Parathyroid adenoma (tissue), 2 donors: ENCODE data around the gene ST7.

ENCODE experiments used
- H2AFZ ChIP-seq: fragments of 300-600 bp; sonication (generic); one replicate; pipeline ENCODE4 v1.7.0; 2017; ENCODE audit warnings: antibody characterized with exemption, mild to moderate bottlenecking
- H3K27ac ChIP-seq: fragments of 300-600 bp; sonication (generic); one replicate; pipeline ENCODE4 v1.7.0; 2017
- H3K27me3 ChIP-seq: fragments of 300-600 bp; sonication (generic); one replicate; pipeline ENCODE4 v1.7.0; 2017; ENCODE audit warnings: low read length; ENCODE audit not compliant: control insufficient read depth, insufficient read depth
- H3K36me3 ChIP-seq: fragments of 300-600 bp; sonication (generic); one replicate; pipeline ENCODE4 v1.7.0; 2017; ENCODE audit warnings: low read length; ENCODE audit not compliant: control insufficient read depth, insufficient read depth
- H3K4me1 ChIP-seq: fragments of 300-600 bp; sonication (generic); one replicate; pipeline ENCODE4 v1.7.0; 2017; ENCODE audit warnings: control low read depth
- H3K4me2 ChIP-seq: fragments of 300-600 bp; sonication (generic); one replicate; pipeline ENCODE4 v1.7.0; 2017; ENCODE audit warnings: low read length
- H3K4me3 ChIP-seq: fragments of 300-600 bp; sonication (generic); one replicate; pipeline ENCODE4 v1.7.0; 2017; ENCODE audit warnings: low read depth, low read length
- H3K79me2 ChIP-seq: fragments of 300-600 bp; sonication (generic); one replicate; pipeline ENCODE4 v1.7.0; 2017; ENCODE audit warnings: control low read depth
- H3K9ac ChIP-seq: fragments of 300-600 bp; sonication (generic); one replicate; pipeline ENCODE4 v1.7.0; 2017; ENCODE audit warnings: mild to moderate bottlenecking
- H3K9me3 ChIP-seq: fragments of 300-600 bp; sonication (generic); one replicate; pipeline ENCODE4 v1.7.0; 2017; ENCODE audit warnings: low read length; ENCODE audit not compliant: control insufficient read depth
- CTCF ChIP-seq: fragments of 300-600 bp; sonication (generic); IDR thresholded peaks from one replicate; pipeline ENCODE4 v1.7.0; 2017; ENCODE audit warnings: antibody characterized with exemption, mild to moderate bottlenecking
- donor health status: primary hyperparathyroidism.

Gene ST7

GRCh38 chr7:116986611-116987565 is 33.6 kb downstream of the ST7 start:
- Histone ChIP-seq H3K4me2 (no peak overlapping the region), H3K9ac (no peak overlapping the region), H3K79me2 (peaks cover 25% of the 10 kb centered on the region), H3K27ac (no peak overlapping the region), H3K36me3 (no peaks in the 10 kb centered on the region), H3K27me3 (no peaks in the 10 kb centered on the region), H2AFZ (no peak overlapping the region), H3K9me3 (no peaks in the 10 kb centered on the region), H3K4me1 (no peaks in the 10 kb centered on the region), H3K4me3 (no peak overlapping the region)
- TF ChIP-seq CTCF: no peak

- H3K79me2 ChIP-seq: peaks cover 33% of the 10 kb centered on the region
- no peak overlapping the region for H3K4me3 ChIP-seq
- no peak overlapping the region for H3K9ac ChIP-seq
- TF ChIP-seq CTCF: peak; percentile 43
- H3K27ac ChIP-seq: no peak overlapping the region
- H3K9me3 ChIP-seq: no peaks in the 10 kb centered on the region
- H2AFZ ChIP-seq: no peak overlapping the region
- no peaks in the 10 kb centered on the region for H3K36me3 ChIP-seq
- no peaks in the 10 kb centered on the region for H3K4me1 ChIP-seq
- no peak overlapping the region for H3K4me2 ChIP-seq
- no peaks in the 10 kb centered on the region for H3K27me3 ChIP-seq
These were observed 35.2 kb downstream of the ST7 start for GRCh38 chr7:116988363-116988989.

- Histone ChIP-seq H3K4me2 (no peak overlapping the region), H2AFZ (no peak overlapping the region), H3K27ac (no peak overlapping the region), H3K9ac (no peak overlapping the region), H3K4me3 (no peak overlapping the region), H3K27me3 (no peaks in the 10 kb centered on the region), H3K36me3 (no peaks in the 10 kb centered on the region), H3K9me3 (no peaks in the 10 kb centered on the region), H3K79me2 (peaks cover 33% of the 10 kb centered on the region), H3K4me1 (no peaks in the 10 kb centered on the region)
- no peak for TF ChIP-seq CTCF
These were observed 36.8 kb downstream of the ST7 start for GRCh38 chr7:116990056-116990455.

GRCh38 chr7:116991233-116991632 is 37.9 kb downstream of the ST7 start:
- Histone ChIP-seq H3K4me3 (no peak overlapping the region), H3K9me3 (no peaks in the 10 kb centered on the region), H3K27ac (no peak overlapping the region), H3K4me2 (no peak overlapping the region), H2AFZ (no peak overlapping the region), H3K36me3 (no peaks in the 10 kb centered on the region), H3K4me1 (no peaks in the 10 kb centered on the region), H3K9ac (no peak overlapping the region), H3K79me2 (peaks cover 33% of the 10 kb centered on the region), H3K27me3 (no peaks in the 10 kb centered on the region)
- no peak for TF ChIP-seq CTCF
